ENCODE data around the gene ADIPOR2.

ADIPOR2 gene

GRCh38 chr12:1650978-1651361, 39.9 kb upstream of the ADIPOR2 start:
- peaks cover 0 to 7% of the 10 kb centered on the region in 2 donors for H3K4me1 ChIP-seq (ENCODE audit: control insufficient read depth in 1 of 2, insufficient read depth in 2 of 2, low read length in 2 of 2)
- H3K36me3 ChIP-seq (ENCODE audit: control insufficient read depth in 1 of 2, insufficient read depth in 2 of 2, low read length in 2 of 2) = no peaks in the 10 kb centered on the region
- H3K27me3 ChIP-seq (ENCODE audit: control insufficient read depth in 1 of 2, insufficient read depth in 2 of 2, low read length in 2 of 2) = no peaks in the 10 kb centered on the region
- no peak overlapping the region for H3K4me3 ChIP-seq (ENCODE audit: low read depth in 1 of 2, low read length in 2 of 2)
- H3K27ac ChIP-seq (ENCODE audit: low read depth, low read length) = no peak overlapping the region
- H3K9me3 ChIP-seq (ENCODE audit: control insufficient read depth in 1 of 2, low read length in 2 of 2) = no peaks in the 10 kb centered on the region
- H3K9ac ChIP-seq (ENCODE audit: low read depth in 1 of 2, low read length in 2 of 2) = no peak overlapping the region

- Histone ChIP-seq H3K27me3 (ENCODE audit: control insufficient read depth in 1 of 2, insufficient read depth in 2 of 2, low read length in 2 of 2) (no peaks in the 10 kb centered on the region), H3K27ac (ENCODE audit: low read depth, low read length) (no peak overlapping the region), H3K9me3 (ENCODE audit: control insufficient read depth in 1 of 2, low read length in 2 of 2) (no peaks in the 10 kb centered on the region), H3K4me1 (ENCODE audit: control insufficient read depth in 1 of 2, insufficient read depth in 2 of 2, low read length in 2 of 2) (peaks cover 0 to 7% of the 10 kb centered on the region in 2 donors), H3K9ac (ENCODE audit: low read depth in 1 of 2, low read length in 2 of 2) (no peak overlapping the region), H3K36me3 (ENCODE audit: control insufficient read depth in 1 of 2, insufficient read depth in 2 of 2, low read length in 2 of 2) (no peaks in the 10 kb centered on the region), H3K4me3 (ENCODE audit: low read depth in 1 of 2, low read length in 2 of 2) (no peak overlapping the region)
Observed at GRCh38 chr12:1651946-1652345, 38.9 kb upstream of the ADIPOR2 start.

- no peaks in the 10 kb centered on the region for H3K9me3 ChIP-seq (ENCODE audit: control insufficient read depth in 1 of 2, low read length in 2 of 2)
- no peaks in the 10 kb centered on the region for H3K36me3 ChIP-seq (ENCODE audit: control insufficient read depth in 1 of 2, insufficient read depth in 2 of 2, low read length in 2 of 2)
- H3K9ac ChIP-seq (ENCODE audit: low read depth in 1 of 2, low read length in 2 of 2) = no peak overlapping the region
- no peak overlapping the region for H3K27ac ChIP-seq (ENCODE audit: low read depth, low read length)
- no peaks in the 10 kb centered on the region for H3K27me3 ChIP-seq (ENCODE audit: control insufficient read depth in 1 of 2, insufficient read depth in 2 of 2, low read length in 2 of 2)
- no peak overlapping the region for H3K4me3 ChIP-seq (ENCODE audit: low read depth in 1 of 2, low read length in 2 of 2)
- H3K4me1 ChIP-seq (ENCODE audit: control insufficient read depth in 1 of 2, insufficient read depth in 2 of 2, low read length in 2 of 2) = peaks cover 8 to 9% of the 10 kb centered on the region in 2 donors
Observed at GRCh38 chr12:1655225-1655788, 35.6 kb upstream of the ADIPOR2 start.

GRCh38 chr12:1656902-1657301, 34.0 kb upstream of the ADIPOR2 start:
- Histone ChIP-seq H3K27me3 (ENCODE audit: control insufficient read depth in 1 of 2, insufficient read depth in 2 of 2, low read length in 2 of 2) (no peaks in the 10 kb centered on the region), H3K9ac (ENCODE audit: low read depth in 1 of 2, low read length in 2 of 2) (no peak overlapping the region), H3K36me3 (ENCODE audit: control insufficient read depth in 1 of 2, insufficient read depth in 2 of 2, low read length in 2 of 2) (no peaks in the 10 kb centered on the region), H3K4me1 (ENCODE audit: control insufficient read depth in 1 of 2, insufficient read depth in 2 of 2, low read length in 2 of 2) (peaks cover 13 to 14% of the 10 kb centered on the region in 2 donors), H3K4me3 (ENCODE audit: low read depth in 1 of 2, low read length in 2 of 2) (no peak overlapping the region), H3K27ac (ENCODE audit: low read depth, low read length) (no peak overlapping the region), H3K9me3 (ENCODE audit: control insufficient read depth in 1 of 2, low read length in 2 of 2) (no peaks in the 10 kb centered on the region)

GRCh38 chr12:1657688-1658087, 33.2 kb upstream of the ADIPOR2 start:
- H3K9me3 ChIP-seq (ENCODE audit: control insufficient read depth in 1 of 2, low read length in 2 of 2) = no peaks in the 10 kb centered on the region
- no peak overlapping the region for H3K27ac ChIP-seq (ENCODE audit: low read depth, low read length)
- no peaks in the 10 kb centered on the region for H3K27me3 ChIP-seq (ENCODE audit: control insufficient read depth in 1 of 2, insufficient read depth in 2 of 2, low read length in 2 of 2)
- H3K4me3 ChIP-seq (ENCODE audit: low read depth in 1 of 2, low read length in 2 of 2) = no peak overlapping the region
- H3K9ac ChIP-seq (ENCODE audit: low read depth in 1 of 2, low read length in 2 of 2) = no peak overlapping the region
- no peaks in the 10 kb centered on the region for H3K36me3 ChIP-seq (ENCODE audit: control insufficient read depth in 1 of 2, insufficient read depth in 2 of 2, low read length in 2 of 2)
- peaks cover 13 to 14% of the 10 kb centered on the region in 2 donors for H3K4me1 ChIP-seq (ENCODE audit: control insufficient read depth in 1 of 2, insufficient read depth in 2 of 2, low read length in 2 of 2)

- H3K9ac ChIP-seq (ENCODE audit: low read depth in 1 of 2, low read length in 2 of 2) = peak overlapping the region; percentile 58 to 65
- H3K4me1 ChIP-seq (ENCODE audit: control insufficient read depth in 1 of 2, insufficient read depth in 2 of 2, low read length in 2 of 2) = peaks cover 19 to 22% of the 10 kb centered on the region in 2 donors
- H3K9me3 ChIP-seq (ENCODE audit: control insufficient read depth in 1 of 2, low read length in 2 of 2) = no peaks in the 10 kb centered on the region
- no peak overlapping the region for H3K4me3 ChIP-seq (ENCODE audit: low read depth in 1 of 2, low read length in 2 of 2)
- no peaks in the 10 kb centered on the region for H3K36me3 ChIP-seq (ENCODE audit: control insufficient read depth in 1 of 2, insufficient read depth in 2 of 2, low read length in 2 of 2)
- H3K27me3 ChIP-seq (ENCODE audit: control insufficient read depth in 1 of 2, insufficient read depth in 2 of 2, low read length in 2 of 2) = no peaks in the 10 kb centered on the region
- H3K27ac ChIP-seq (ENCODE audit: low read depth, low read length) = peak overlapping the region; percentile 87
Observed at GRCh38 chr12:1660304-1661187, 30.3 kb upstream of the ADIPOR2 start.

GRCh38 chr12:1661553-1662335, 29.1 kb upstream of the ADIPOR2 start:
- H3K9ac ChIP-seq (ENCODE audit: low read depth in 1 of 2, low read length in 2 of 2) = peak overlapping the region; percentile 58 to 83
- no peaks in the 10 kb centered on the region for H3K36me3 ChIP-seq (ENCODE audit: control insufficient read depth in 1 of 2, insufficient read depth in 2 of 2, low read length in 2 of 2)
- no peaks in the 10 kb centered on the region for H3K9me3 ChIP-seq (ENCODE audit: control insufficient read depth in 1 of 2, low read length in 2 of 2)
- H3K27me3 ChIP-seq (ENCODE audit: control insufficient read depth in 1 of 2, insufficient read depth in 2 of 2, low read length in 2 of 2) = no peaks in the 10 kb centered on the region
- H3K4me3 ChIP-seq (ENCODE audit: low read depth in 1 of 2, low read length in 2 of 2) = peak overlapping the region; percentile 53 to 59
- H3K27ac ChIP-seq (ENCODE audit: low read depth, low read length) = peak overlapping the region; percentile 98
- peaks cover 21 to 28% of the 10 kb centered on the region in 2 donors for H3K4me1 ChIP-seq (ENCODE audit: control insufficient read depth in 1 of 2, insufficient read depth in 2 of 2, low read length in 2 of 2)

GRCh38 chr12:1662761-1663439, 28.0 kb upstream of the ADIPOR2 start:
- peak overlapping the region; percentile 26 to 57 for H3K4me3 ChIP-seq (ENCODE audit: low read depth in 1 of 2, low read length in 2 of 2)
- peak overlapping the region; percentile 76 for H3K27ac ChIP-seq (ENCODE audit: low read depth, low read length)
- H3K36me3 ChIP-seq (ENCODE audit: control insufficient read depth in 1 of 2, insufficient read depth in 2 of 2, low read length in 2 of 2) = no peaks in the 10 kb centered on the region
- peaks cover 29 to 38% of the 10 kb centered on the region in 2 donors for H3K4me1 ChIP-seq (ENCODE audit: control insufficient read depth in 1 of 2, insufficient read depth in 2 of 2, low read length in 2 of 2)
- peak overlapping the region; percentile 46 to 70 for H3K9ac ChIP-seq (ENCODE audit: low read depth in 1 of 2, low read length in 2 of 2)
- H3K9me3 ChIP-seq (ENCODE audit: control insufficient read depth in 1 of 2, low read length in 2 of 2) = no peaks in the 10 kb centered on the region
- no peaks in the 10 kb centered on the region for H3K27me3 ChIP-seq (ENCODE audit: control insufficient read depth in 1 of 2, insufficient read depth in 2 of 2, low read length in 2 of 2)

- Histone ChIP-seq H3K4me1 (ENCODE audit: control insufficient read depth in 1 of 2, insufficient read depth in 2 of 2, low read length in 2 of 2) (peaks cover 30 to 40% of the 10 kb centered on the region in 2 donors), H3K9me3 (ENCODE audit: control insufficient read depth in 1 of 2, low read length in 2 of 2) (no peaks in the 10 kb centered on the region), H3K4me3 (ENCODE audit: low read depth in 1 of 2, low read length in 2 of 2) (peak overlapping the region in 1 of 2 donors; percentile 26), H3K9ac (ENCODE audit: low read depth in 1 of 2, low read length in 2 of 2) (peak overlapping the region in 1 of 2 donors; percentile 70), H3K27ac (ENCODE audit: low read depth, low read length) (no peak overlapping the region), H3K36me3 (ENCODE audit: control insufficient read depth in 1 of 2, insufficient read depth in 2 of 2, low read length in 2 of 2) (no peaks in the 10 kb centered on the region), H3K27me3 (ENCODE audit: control insufficient read depth in 1 of 2, insufficient read depth in 2 of 2, low read length in 2 of 2) (no peaks in the 10 kb centered on the region)
Observed at GRCh38 chr12:1663440-1664132, 27.3 kb upstream of the ADIPOR2 start.

Measured in duodenal mucosa (tissue), 2 donors.